ENCODE results near the gene VPS13D. TPM values are rescaled to one million over a fixed set of nuclear protein-coding genes. Genes with fewer than 3 reads are reported as not detected.

Gene VPS13D
- total and polyA plus RNA-seq, 2 donors (not counting 3 experiments of a cell fraction or from before 2014, with no cell fraction given), result 13.6 to 48.5 TPM

DNA sequence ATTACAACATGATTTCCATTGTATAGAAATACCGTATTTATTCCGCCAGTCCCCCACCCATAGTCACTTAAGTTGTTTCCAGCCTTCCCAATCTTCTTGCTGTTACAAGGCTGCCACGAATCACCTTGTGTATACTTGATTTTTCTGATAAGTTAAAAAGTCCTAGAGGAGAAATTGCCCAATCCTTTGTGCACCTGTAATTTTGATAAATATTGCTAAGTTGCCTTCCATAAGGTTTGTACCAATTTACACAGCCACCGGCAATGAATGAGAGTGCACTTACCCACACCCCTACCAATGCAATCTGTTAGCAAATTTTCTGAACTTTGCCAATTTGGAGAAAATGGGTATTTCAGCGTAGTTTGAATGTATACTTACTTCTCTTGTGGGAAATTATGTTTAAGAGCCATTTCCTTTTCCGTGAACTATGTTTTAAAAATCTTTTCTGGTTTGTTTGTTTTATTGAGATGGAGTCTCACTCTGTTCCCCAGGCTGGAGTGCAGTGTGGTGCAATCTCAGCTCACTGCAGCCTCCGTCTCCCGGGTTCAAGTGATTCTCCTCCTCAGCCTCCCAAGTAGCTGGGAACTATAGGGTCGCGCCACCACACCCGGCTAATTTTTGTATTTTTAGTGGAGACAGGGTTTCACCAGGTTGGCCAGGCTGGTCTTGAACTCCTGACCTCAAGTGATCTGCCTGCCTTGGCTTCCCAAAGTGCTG, 300.8 kb downstream of the VPS13D start:
- Histone ChIP-seq H3K9ac (replicated peaks; ENCODE audit: extremely low read depth, insufficient read depth, low read length) (no peak overlapping the region), H4K20me1 (replicated peaks; ENCODE audit: control insufficient read depth, extremely low read depth, insufficient read depth, low read length) (no peaks in the 10 kb centered on the region), H3K36me3 (ENCODE audit: control insufficient read depth in 2 of 2, extremely low read depth in 1 of 2, insufficient read depth in 2 of 2, low read length in 2 of 2) (no peaks in the 10 kb centered on the region), H3K9me1 (replicated peaks; ENCODE audit: control insufficient read depth, extremely low read depth, insufficient read depth, low read length) (no peaks in the 10 kb centered on the region), H3K79me2 (ENCODE audit: control insufficient read depth, insufficient read depth, low read length) (no peaks in the 10 kb centered on the region), H3K9me3 (replicated peaks; ENCODE audit: control insufficient read depth, insufficient read depth, low read length) (no peaks in the 10 kb centered on the region), H3K27me3 (ENCODE audit: control insufficient read depth in 2 of 2, insufficient read depth in 2 of 2, low read length in 2 of 2) (no peaks in the 10 kb centered on the region), H2AFZ (ENCODE audit: low read depth, low read length) (no peak overlapping the region), H3K4me1 (ENCODE audit: control insufficient read depth, extremely low read depth, insufficient read depth, low read length) (no peaks in the 10 kb centered on the region), H3K4me2 (ENCODE audit: insufficient read depth, low read length) (no peak overlapping the region), H3K27ac (ENCODE audit: insufficient read depth, low read depth, low read length) (no peak overlapping the region), H3K4me3 (replicated peaks in 1 of 3; ENCODE audit: insufficient read depth in 1 of 3, low read depth in 1 of 3, low read length in 3 of 3) (no peak overlapping the region)
- no TSS peak for BruUV-seq (replicated peaks)
- TF ChIP-seq MYC (IDR thresholded peaks at IDR 0.05; ENCODE audit: low read depth, low read length), result no peak
- DNase-seq (ENCODE audit: low read depth, low spot score) (no peak), FAIRE-seq (no peak)
- ChIA-PET POLR2A (no interaction called here), CTCF (no interaction called here)
- intact Hi-C loops (cut with micrococcal nuclease), result no loop called here
- dilution Hi-C loops (cut with MboI; ENCODE audit: extremely low pct_ligation_motif_present, low sequenced_read_pairs), result no loop called here

DNA sequence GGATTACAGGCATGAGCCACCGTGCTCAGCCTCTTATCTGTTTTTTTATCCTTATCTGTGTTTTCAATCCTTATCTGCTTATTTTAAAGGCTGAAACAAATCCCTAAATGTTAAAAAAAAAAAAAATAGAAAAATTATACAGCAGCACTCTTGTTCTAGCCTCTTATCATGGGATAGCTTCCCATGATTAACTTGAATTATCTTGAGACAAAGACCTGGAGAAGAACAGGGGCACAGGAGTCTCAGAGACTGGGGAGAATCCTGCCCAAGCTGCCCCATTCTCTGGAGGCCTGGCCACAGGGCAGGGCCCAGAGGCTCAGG, 301.3 kb downstream of the VPS13D start:
- Histone ChIP-seq H3K4me1 (ENCODE audit: control insufficient read depth, extremely low read depth, insufficient read depth, low read length) (no peaks in the 10 kb centered on the region), H3K79me2 (ENCODE audit: control insufficient read depth, insufficient read depth, low read length) (no peaks in the 10 kb centered on the region), H3K27ac (ENCODE audit: insufficient read depth, low read depth, low read length) (no peak overlapping the region), H2AFZ (ENCODE audit: low read depth, low read length) (no peak overlapping the region), H3K9me1 (replicated peaks; ENCODE audit: control insufficient read depth, extremely low read depth, insufficient read depth, low read length) (no peaks in the 10 kb centered on the region), H3K4me2 (ENCODE audit: insufficient read depth, low read length) (no peak overlapping the region), H3K4me3 (replicated peaks in 1 of 3; ENCODE audit: insufficient read depth in 1 of 3, low read depth in 1 of 3, low read length in 3 of 3) (no peak overlapping the region), H3K36me3 (ENCODE audit: control insufficient read depth in 2 of 2, extremely low read depth in 1 of 2, insufficient read depth in 2 of 2, low read length in 2 of 2) (no peaks in the 10 kb centered on the region), H3K9me3 (replicated peaks; ENCODE audit: control insufficient read depth, insufficient read depth, low read length) (no peaks in the 10 kb centered on the region), H3K27me3 (ENCODE audit: control insufficient read depth in 2 of 2, insufficient read depth in 2 of 2, low read length in 2 of 2) (no peaks in the 10 kb centered on the region), H3K9ac (replicated peaks; ENCODE audit: extremely low read depth, insufficient read depth, low read length) (no peak overlapping the region), H4K20me1 (replicated peaks; ENCODE audit: control insufficient read depth, extremely low read depth, insufficient read depth, low read length) (no peaks in the 10 kb centered on the region)
- POLR2A ChIA-PET, result no interaction called here
- dilution Hi-C loops (cut with MboI; ENCODE audit: extremely low pct_ligation_motif_present, low sequenced_read_pairs) (no loop called here), intact Hi-C loops (cut with micrococcal nuclease) (no loop called here)
- BruUV-seq (replicated peaks), result no TSS peak
- DNase-seq (ENCODE audit: low read depth, low spot score) (no peak), FAIRE-seq (no peak)
- CTCF ChIA-PET, result no interaction called here
- TF ChIP-seq EZH2 (IDR thresholded peaks at IDR 0.05; ENCODE audit: borderline replicate concordance, low read depth, low read length, severe bottlenecking), result no peak
- no peak for TF ChIP-seq JUN (IDR thresholded peaks at IDR 0.05; ENCODE audit: borderline replicate concordance, insufficient read depth, insufficient read length, low read depth)
- no peak for TF ChIP-seq POLR2AphosphoS5 (IDR thresholded peaks at IDR 0.05; ENCODE audit: insufficient read depth, low read depth, low read length)
- no peak for TF ChIP-seq GATA2 (IDR thresholded peaks at IDR 0.05; ENCODE audit: insufficient read depth, insufficient read length, low read depth, low read length)
- TF ChIP-seq FOS (IDR thresholded peaks at IDR 0.05; ENCODE audit: borderline replicate concordance, insufficient read depth, low read length), result no peak
- no peak for TF ChIP-seq MYC (IDR thresholded peaks at IDR 0.05; ENCODE audit: low read depth, low read length)
- no peak for TF ChIP-seq POLR2A (IDR thresholded peaks at IDR 0.05; ENCODE audit: low read depth, low read length)
- TF ChIP-seq, protein P1, sequence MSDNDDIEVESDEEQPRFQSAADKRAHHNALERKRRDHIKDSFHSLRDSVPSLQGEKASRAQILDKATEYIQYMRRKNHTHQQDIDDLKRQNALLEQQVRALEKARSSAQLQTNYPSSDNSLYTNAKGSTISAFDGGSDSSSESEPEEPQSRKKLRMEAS (IDR thresholded peaks at IDR 0.05; ENCODE audit: insufficient read depth, insufficient read length), result no peak
- TF ChIP-seq, protein P2, sequence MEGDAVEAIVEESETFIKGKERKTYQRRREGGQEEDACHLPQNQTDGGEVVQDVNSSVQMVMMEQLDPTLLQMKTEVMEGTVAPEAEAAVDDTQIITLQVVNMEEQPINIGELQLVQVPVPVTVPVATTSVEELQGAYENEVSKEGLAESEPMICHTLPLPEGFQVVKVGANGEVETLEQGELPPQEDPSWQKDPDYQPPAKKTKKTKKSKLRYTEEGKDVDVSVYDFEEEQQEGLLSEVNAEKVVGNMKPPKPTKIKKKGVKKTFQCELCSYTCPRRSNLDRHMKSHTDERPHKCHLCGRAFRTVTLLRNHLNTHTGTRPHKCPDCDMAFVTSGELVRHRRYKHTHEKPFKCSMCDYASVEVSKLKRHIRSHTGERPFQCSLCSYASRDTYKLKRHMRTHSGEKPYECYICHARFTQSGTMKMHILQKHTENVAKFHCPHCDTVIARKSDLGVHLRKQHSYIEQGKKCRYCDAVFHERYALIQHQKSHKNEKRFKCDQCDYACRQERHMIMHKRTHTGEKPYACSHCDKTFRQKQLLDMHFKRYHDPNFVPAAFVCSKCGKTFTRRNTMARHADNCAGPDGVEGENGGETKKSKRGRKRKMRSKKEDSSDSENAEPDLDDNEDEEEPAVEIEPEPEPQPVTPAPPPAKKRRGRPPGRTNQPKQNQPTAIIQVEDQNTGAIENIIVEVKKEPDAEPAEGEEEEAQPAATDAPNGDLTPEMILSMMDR (IDR thresholded peaks at IDR 0.05; ENCODE audit: extremely low read depth in 1 of 2, insufficient read depth in 1 of 2, low read depth in 1 of 2, low read length in 2 of 2), result no peak

All from endothelial cell of umbilical vein (primary cell).